Neural cell (in vitro differentiated cells): ENCODE measurements around the gene CPNE4. TPM values are rescaled to one million over a fixed set of nuclear protein-coding genes. Genes with fewer than 3 reads are reported as not detected.
"Not testable (repeated sequence)": the region's sequence is repeated elsewhere in the genome, so short reads cannot be mapped to it uniquely, and the experiment has no call there.

Experiments
- H2AFZ ChIP-seq: fragments of 200-600, 300-800 bp; sonication (generic), shearing (Covaris generic); 2 replicates; pipeline ENCODE4 v1.6.0; 2014; ENCODE audit warnings: low read depth, mild to moderate bottlenecking, antibody characterized with exemption, low read length, moderate library complexity
- H3F3A ChIP-seq: fragments of 200-600 bp; shearing (Covaris generic); 2 replicates; pipeline ENCODE4 v1.6.1; 2016; ENCODE audit warnings: mild to moderate bottlenecking, moderate library complexity, mixed read lengths, antibody characterized with exemption, low read length; ENCODE audit not compliant: insufficient read depth, poor library complexity, severe bottlenecking
- H3K27ac ChIP-seq: fragments of 200-600, 300-800 bp; sonication (generic), shearing (Covaris generic); 2 replicates; pipeline ENCODE4 v1.5.1; 2014; ENCODE audit warnings: mild to moderate bottlenecking, low read length, moderate library complexity
- H3K27me3 ChIP-seq: fragments of 300-800, 200-600 bp; sonication (generic), shearing (Covaris generic); 2 replicates; pipeline ENCODE4 v1.6.0; 2014; ENCODE audit warnings: mild to moderate bottlenecking, low read depth, low read length, moderate library complexity; ENCODE audit not compliant: insufficient read depth
- H3K36me3 ChIP-seq: fragments of 300-800, 200-600 bp; sonication (generic), shearing (Covaris generic); 2 replicates; pipeline ENCODE4 v1.5.1; 2014; ENCODE audit warnings: mild to moderate bottlenecking, antibody characterized with exemption, low read length, moderate library complexity; ENCODE audit not compliant: insufficient read depth
- H3K4me2 ChIP-seq: fragments of 300-800, 200-600 bp; sonication (generic), shearing (Covaris generic); 2 replicates; pipeline ENCODE4 v1.6.0; 2014; ENCODE audit warnings: mild to moderate bottlenecking, low read length
- H3K4me3 ChIP-seq: fragments of 300-800, 200-600 bp; sonication (generic), shearing (Covaris generic); 2 replicates; pipeline ENCODE4 v1.5.1; 2014; ENCODE audit warnings: mild to moderate bottlenecking, low read length, moderate library complexity
- H3K79me2 ChIP-seq: fragments of 200-600 bp; shearing (Covaris generic); replicated peaks from 2 replicates; pipeline ENCODE4 v1.6.0; 2014; ENCODE audit warnings: mild to moderate bottlenecking, low read length, moderate library complexity; ENCODE audit not compliant: insufficient read depth
- H3K9ac ChIP-seq: fragments of 300-800, 200-600 bp; sonication (generic), shearing (Covaris generic); 2 replicates; pipeline ENCODE4 v1.6.1; 2016; ENCODE audit warnings: mild to moderate bottlenecking, low read length, mixed read lengths
- H3K9me2 ChIP-seq: fragments of 200-600 bp; shearing (Covaris generic); 2 replicates; pipeline ENCODE4 v1.6.1; 2016; ENCODE audit warnings: mild to moderate bottlenecking, low read length, mixed read lengths; ENCODE audit not compliant: insufficient read depth
- H3K9me3 ChIP-seq: fragments of 200-600, 300-800 bp; sonication (generic), shearing (Covaris generic); 2 replicates; pipeline ENCODE4 v1.6.1; 2016; ENCODE audit warnings: mild to moderate bottlenecking, mixed run types, low read length, moderate library complexity, mixed read lengths
- H4K20me1 ChIP-seq: fragments of 200-600 bp; shearing (Covaris generic); 2 replicates; pipeline ENCODE4 v1.6.1; 2016; ENCODE audit warnings: mild to moderate bottlenecking, mixed run types; ENCODE audit not compliant: insufficient read depth
- EP300 ChIP-seq: fragments of 450-650 bp; conservative IDR thresholded peaks from 2 replicates; pipeline ENCODE4 v1.6.1; 2014; ENCODE audit warnings: antibody characterized with exemption, mild to moderate bottlenecking, moderate library complexity; ENCODE audit not compliant: poor library complexity, severe bottlenecking
- EZH2 ChIP-seq: fragments of 200-600, 300-800 bp; shearing (Covaris generic), sonication (generic); IDR thresholded peaks from 2 replicates; pipeline ENCODE4 v1.6.1; 2014; ENCODE audit warnings: antibody characterized with exemption, low read length, borderline replicate concordance, mild to moderate bottlenecking; ENCODE audit not compliant: insufficient read depth, poor library complexity, severe bottlenecking
- MXI1 ChIP-seq: fragments of 450-650 bp; conservative IDR thresholded peaks from 2 replicates; pipeline ENCODE4 v1.6.1; 2014; ENCODE audit warnings: antibody characterized with exemption, mild to moderate bottlenecking; ENCODE audit not compliant: poor library complexity, severe bottlenecking
- POLR2AphosphoS5 ChIP-seq: IDR thresholded peaks from 2 replicates; pipeline ENCODE4 v1.6.1; 2012
- RAD21 ChIP-seq: fragments of 450-650 bp; conservative IDR thresholded peaks from 2 replicates; pipeline ENCODE4 v1.6.1; 2014; ENCODE audit warnings: antibody characterized with exemption, mild to moderate bottlenecking, moderate library complexity
- SMC3 ChIP-seq: fragments of 450-650 bp; conservative IDR thresholded peaks from 2 replicates; pipeline ENCODE4 v1.6.1; 2014; ENCODE audit warnings: antibody characterized with exemption, mild to moderate bottlenecking, moderate library complexity; ENCODE audit not compliant: poor library complexity
- TAF1 ChIP-seq: IDR thresholded peaks from 2 replicates; pipeline ENCODE4 v1.6.1; 2012; ENCODE audit warnings: low read depth
- polyA plus RNA-seq: library from polyadenylated mRNA; depleted of rRNA; stranded (reverse); fragments of >200 nt; gene quantifications from 2 replicates; pipeline ENCODE4 v1.2.3, GENCODE V29; 2014
- TF ChIP-seq, protein P1 (sequence below): fragments of 450-650 bp; IDR thresholded peaks from 2 replicates; pipeline ENCODE4 v1.5.1; 2014; ENCODE audit warnings: antibody characterized with exemption, mild to moderate bottlenecking, moderate library complexity; ENCODE audit not compliant: poor library complexity, severe bottlenecking
- TF ChIP-seq, protein P2 (sequence below): IDR thresholded peaks from 2 replicates; pipeline ENCODE4 v1.6.1; 2012; ENCODE audit warnings: borderline replicate concordance

The CPNE4 gene
- polyA plus RNA-seq, 1 donor from 2014 or later = 0.59 TPM

DNA sequence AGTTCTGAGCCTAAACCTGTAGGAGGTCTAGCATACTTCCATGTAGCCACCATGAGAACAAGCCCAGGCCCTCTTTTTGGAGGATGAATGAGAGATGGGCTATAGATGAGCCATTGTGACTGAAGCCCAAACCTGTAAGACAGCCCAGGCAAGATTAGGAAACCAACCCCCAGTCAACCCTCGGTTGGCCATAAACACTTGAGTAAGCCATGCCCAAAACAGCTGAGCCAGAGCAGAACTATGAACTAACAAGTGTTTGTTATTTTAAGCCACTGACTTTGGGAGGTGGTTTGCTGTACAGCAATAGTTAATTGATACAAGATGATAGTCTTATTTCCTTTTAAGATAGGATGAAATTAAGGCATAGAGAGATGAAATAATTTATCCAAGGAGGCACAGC, 12.4 kb upstream of the CPNE4 start:
- no peaks in the 10 kb centered on the region for H3K36me3 ChIP-seq
- no peak overlapping the region for H2AFZ ChIP-seq
- no peak overlapping the region for H3K4me2 ChIP-seq
- no peaks in the 10 kb centered on the region for H3K79me2 ChIP-seq
- H4K20me1 ChIP-seq = no peaks in the 10 kb centered on the region
- no peaks in the 10 kb centered on the region for H3K9me2 ChIP-seq
- TF ChIP-seq RAD21 = no peak
- TF ChIP-seq, protein P1, sequence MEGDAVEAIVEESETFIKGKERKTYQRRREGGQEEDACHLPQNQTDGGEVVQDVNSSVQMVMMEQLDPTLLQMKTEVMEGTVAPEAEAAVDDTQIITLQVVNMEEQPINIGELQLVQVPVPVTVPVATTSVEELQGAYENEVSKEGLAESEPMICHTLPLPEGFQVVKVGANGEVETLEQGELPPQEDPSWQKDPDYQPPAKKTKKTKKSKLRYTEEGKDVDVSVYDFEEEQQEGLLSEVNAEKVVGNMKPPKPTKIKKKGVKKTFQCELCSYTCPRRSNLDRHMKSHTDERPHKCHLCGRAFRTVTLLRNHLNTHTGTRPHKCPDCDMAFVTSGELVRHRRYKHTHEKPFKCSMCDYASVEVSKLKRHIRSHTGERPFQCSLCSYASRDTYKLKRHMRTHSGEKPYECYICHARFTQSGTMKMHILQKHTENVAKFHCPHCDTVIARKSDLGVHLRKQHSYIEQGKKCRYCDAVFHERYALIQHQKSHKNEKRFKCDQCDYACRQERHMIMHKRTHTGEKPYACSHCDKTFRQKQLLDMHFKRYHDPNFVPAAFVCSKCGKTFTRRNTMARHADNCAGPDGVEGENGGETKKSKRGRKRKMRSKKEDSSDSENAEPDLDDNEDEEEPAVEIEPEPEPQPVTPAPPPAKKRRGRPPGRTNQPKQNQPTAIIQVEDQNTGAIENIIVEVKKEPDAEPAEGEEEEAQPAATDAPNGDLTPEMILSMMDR = no peak
- H3K9me3 ChIP-seq = no peaks in the 10 kb centered on the region
- no peak overlapping the region for H3K27ac ChIP-seq
- H3K9ac ChIP-seq = no peak overlapping the region
- H3K4me3 ChIP-seq = no peak overlapping the region
- H3K27me3 ChIP-seq = no peaks in the 10 kb centered on the region
- no peaks in the 10 kb centered on the region for H3F3A ChIP-seq

DNA sequence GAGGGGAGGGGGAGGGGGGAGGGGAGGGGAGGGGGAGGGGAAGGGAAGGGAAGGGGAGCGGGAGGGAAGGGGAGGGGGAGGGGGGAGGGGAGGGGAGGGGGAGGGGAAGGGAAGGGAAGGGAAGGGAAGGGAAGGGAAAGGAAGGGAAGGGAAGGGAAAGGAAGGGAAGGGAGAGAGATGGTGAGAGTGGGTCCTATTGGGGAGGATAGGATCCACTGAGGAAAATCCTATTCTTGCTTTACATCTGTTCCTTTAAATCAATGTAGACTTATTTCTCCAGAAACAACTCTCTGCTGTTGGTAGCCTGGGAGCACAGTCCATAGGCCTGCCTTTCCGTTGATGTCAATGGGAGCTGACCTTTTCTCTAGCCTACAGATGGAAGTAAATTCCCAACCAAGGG, 10.1 kb upstream of the CPNE4 start:
- H2AFZ ChIP-seq, H3K9ac ChIP-seq, H3K27ac ChIP-seq, H3K79me2 ChIP-seq, H3K9me2 ChIP-seq, H3K36me3 ChIP-seq, H3F3A ChIP-seq, H3K4me2 ChIP-seq, H4K20me1 ChIP-seq, H3K27me3 ChIP-seq, H3K4me3 ChIP-seq, H3K9me3 ChIP-seq: not testable (repeated sequence)

DNA sequence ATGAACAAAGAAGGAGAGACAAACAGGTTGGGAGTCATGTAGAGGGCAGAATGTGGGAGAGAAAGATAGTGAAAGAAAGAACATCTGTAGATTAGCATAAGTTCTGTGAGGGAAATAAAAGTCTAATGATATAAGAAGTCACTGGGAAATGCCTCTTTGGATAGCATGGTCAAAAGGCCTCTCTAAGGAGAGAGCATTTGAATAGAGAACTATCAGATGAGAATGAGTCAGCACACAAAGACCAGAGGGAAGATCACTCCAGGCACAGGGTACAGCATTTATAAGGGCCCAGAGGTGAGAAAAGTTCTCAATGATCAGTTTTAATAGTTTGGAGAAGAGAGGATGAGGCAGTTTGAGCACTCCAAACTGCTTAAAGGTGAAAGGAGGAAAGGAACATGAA, 7.9 kb upstream of the CPNE4 start:
- no peaks in the 10 kb centered on the region for H3K9me3 ChIP-seq
- no peak for TF ChIP-seq MXI1

DNA sequence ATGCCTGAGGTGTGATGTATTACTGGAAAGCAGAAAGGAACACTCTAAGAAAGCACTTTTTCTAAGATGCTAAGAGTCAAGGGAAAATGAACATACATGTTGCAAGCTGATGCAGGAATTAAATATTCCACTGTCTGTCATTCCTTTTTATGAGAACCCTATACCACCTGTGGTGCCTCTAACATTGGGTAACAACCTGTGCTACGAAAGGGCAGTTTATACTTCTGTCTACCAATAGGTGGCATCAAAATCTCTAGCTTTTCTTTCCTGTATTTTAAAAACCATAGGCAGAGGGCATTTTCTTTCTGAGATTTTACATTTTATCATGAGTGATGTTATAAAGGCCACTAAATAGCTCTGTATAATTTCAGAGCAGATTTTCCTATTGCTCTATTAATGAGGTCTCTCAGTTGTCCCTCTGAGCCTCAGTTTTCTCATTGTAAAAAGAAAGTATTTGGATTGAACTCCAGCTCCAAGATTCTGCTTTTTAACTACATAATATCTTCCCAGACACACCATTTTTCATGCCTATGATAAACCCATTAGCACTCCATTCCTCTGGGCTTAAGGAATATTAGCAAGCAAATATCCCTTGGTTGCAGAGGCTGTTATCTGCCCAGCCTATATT, 3.5 kb upstream of the CPNE4 start:
- no peaks in the 10 kb centered on the region for H3K79me2 ChIP-seq
- H2AFZ ChIP-seq = no peak overlapping the region
- no peaks in the 10 kb centered on the region for H3K9me2 ChIP-seq
- H3K9me3 ChIP-seq = no peaks in the 10 kb centered on the region
- no peaks in the 10 kb centered on the region for H3K36me3 ChIP-seq
- no peak overlapping the region for H3K4me3 ChIP-seq
- H3K4me2 ChIP-seq = no peak overlapping the region
- H3K27me3 ChIP-seq = peaks cover 44% of the 10 kb centered on the region
- no peaks in the 10 kb centered on the region for H4K20me1 ChIP-seq
- no peak overlapping the region for H3K27ac ChIP-seq
- TF ChIP-seq RAD21 = peak; percentile 83
- TF ChIP-seq MXI1 = no peak
- TF ChIP-seq, protein P1 = peak; percentile 88
- TF ChIP-seq EZH2 = no peak
- no peak for TF ChIP-seq EP300
- TF ChIP-seq SMC3 = peak; percentile 86
- no peak for TF ChIP-seq POLR2AphosphoS5
- TF ChIP-seq, protein P2, sequence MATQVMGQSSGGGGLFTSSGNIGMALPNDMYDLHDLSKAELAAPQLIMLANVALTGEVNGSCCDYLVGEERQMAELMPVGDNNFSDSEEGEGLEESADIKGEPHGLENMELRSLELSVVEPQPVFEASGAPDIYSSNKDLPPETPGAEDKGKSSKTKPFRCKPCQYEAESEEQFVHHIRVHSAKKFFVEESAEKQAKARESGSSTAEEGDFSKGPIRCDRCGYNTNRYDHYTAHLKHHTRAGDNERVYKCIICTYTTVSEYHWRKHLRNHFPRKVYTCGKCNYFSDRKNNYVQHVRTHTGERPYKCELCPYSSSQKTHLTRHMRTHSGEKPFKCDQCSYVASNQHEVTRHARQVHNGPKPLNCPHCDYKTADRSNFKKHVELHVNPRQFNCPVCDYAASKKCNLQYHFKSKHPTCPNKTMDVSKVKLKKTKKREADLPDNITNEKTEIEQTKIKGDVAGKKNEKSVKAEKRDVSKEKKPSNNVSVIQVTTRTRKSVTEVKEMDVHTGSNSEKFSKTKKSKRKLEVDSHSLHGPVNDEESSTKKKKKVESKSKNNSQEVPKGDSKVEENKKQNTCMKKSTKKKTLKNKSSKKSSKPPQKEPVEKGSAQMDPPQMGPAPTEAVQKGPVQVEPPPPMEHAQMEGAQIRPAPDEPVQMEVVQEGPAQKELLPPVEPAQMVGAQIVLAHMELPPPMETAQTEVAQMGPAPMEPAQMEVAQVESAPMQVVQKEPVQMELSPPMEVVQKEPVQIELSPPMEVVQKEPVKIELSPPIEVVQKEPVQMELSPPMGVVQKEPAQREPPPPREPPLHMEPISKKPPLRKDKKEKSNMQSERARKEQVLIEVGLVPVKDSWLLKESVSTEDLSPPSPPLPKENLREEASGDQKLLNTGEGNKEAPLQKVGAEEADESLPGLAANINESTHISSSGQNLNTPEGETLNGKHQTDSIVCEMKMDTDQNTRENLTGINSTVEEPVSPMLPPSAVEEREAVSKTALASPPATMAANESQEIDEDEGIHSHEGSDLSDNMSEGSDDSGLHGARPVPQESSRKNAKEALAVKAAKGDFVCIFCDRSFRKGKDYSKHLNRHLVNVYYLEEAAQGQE = no peak
- TF ChIP-seq TAF1 = no peak
- H3K9ac ChIP-seq = no peak overlapping the region
- H3F3A ChIP-seq = no peaks in the 10 kb centered on the region

More for the DNA sequence above, 7.9 kb upstream of the CPNE4 start:
- H2AFZ ChIP-seq = no peak overlapping the region
- peaks cover under 1% of the 10 kb centered on the region for H3K27me3 ChIP-seq
- no peaks in the 10 kb centered on the region for H3K79me2 ChIP-seq
- H3K4me2 ChIP-seq = no peak overlapping the region
- no peaks in the 10 kb centered on the region for H3K36me3 ChIP-seq
- no peak overlapping the region for H3K4me3 ChIP-seq
- H3K9ac ChIP-seq = no peak overlapping the region
- no peaks in the 10 kb centered on the region for H3F3A ChIP-seq
- H3K9me2 ChIP-seq = no peaks in the 10 kb centered on the region
- no peaks in the 10 kb centered on the region for H4K20me1 ChIP-seq
- no peak overlapping the region for H3K27ac ChIP-seq
